ENCODE measurements around the gene TSEN2.
A peak's percentile ranks its signal among the peaks of the same experiment; 100 is the strongest.

The TSEN2 gene

DNA sequence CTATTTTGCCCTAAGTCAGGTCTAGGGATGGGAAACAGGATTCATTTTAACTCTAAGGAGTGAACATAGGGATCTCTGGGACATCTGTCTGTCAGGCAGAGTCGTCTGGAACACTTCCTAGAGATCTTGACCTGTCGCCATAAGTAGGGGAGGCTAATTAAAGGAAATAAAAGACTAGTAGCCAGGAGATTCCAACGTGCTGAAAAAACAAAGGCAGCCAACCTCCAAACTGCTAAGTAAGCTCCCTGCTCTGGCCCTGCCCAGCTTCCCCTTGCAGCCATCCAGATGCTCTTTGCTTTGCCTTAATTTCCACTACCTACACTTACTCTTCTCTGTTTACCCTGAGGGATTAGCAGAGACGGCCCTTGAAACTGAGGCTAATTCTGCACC, 18.4 kb upstream of the TSEN2 start:
- H4K8ac ChIP-seq (ENCODE audit: low read length) = no peak overlapping the region
- no peak overlapping the region for H3K9ac ChIP-seq (ENCODE audit: low read length)

DNA sequence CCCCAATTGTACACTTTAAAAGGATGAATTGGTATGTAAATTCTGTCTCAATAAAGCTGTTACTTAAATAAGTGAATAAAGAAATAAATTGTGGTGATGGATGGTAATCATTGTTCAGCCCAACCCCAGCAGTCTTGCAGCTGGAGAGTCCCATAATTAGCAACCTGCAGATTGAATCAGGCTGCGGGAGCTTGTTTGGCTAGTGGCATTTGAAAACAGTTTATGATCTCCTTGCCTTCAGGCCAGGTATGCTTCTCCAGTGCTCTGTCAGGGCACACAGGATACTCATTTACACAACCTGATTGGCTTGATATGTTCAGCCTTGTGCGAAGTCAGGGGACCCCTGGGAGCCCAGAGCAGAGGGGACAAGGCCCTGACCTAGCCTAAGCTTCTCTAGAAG, 16.5 kb upstream of the TSEN2 start:
- Histone ChIP-seq H2BK120ac (ENCODE audit: low read depth, low read length) (no peak overlapping the region), H4K8ac (ENCODE audit: low read length) (no peak overlapping the region), H2BK15ac (ENCODE audit: low read depth, poor library complexity, severe bottlenecking) (no peak overlapping the region), H3K9me3 (ENCODE audit: control insufficient read depth, low read length) (no peaks in the 10 kb centered on the region), H3K9ac (ENCODE audit: low read length) (no peak overlapping the region), H2AFZ (ENCODE audit: low read depth, low read length) (no peak overlapping the region), H3K23ac (ENCODE audit: low read length in 2 of 2) (no peak overlapping the region), H3K4ac (ENCODE audit: low read depth in 1 of 2, low read length in 2 of 2) (no peak overlapping the region), H3K79me1 (replicated peaks; ENCODE audit: low read length, poor library complexity, severe bottlenecking) (no peaks in the 10 kb centered on the region), H3K14ac (ENCODE audit: low read length in 2 of 2) (no peak overlapping the region), H3K4me1 (ENCODE audit: control insufficient read depth, insufficient read depth, low read depth, low read length) (peaks cover 22% of the 10 kb centered on the region), H2BK12ac (ENCODE audit: low read length in 2 of 2) (no peak overlapping the region), H3K27me3 (ENCODE audit: control insufficient read depth in 1 of 2, insufficient read depth in 1 of 2, low read length in 2 of 2) (no peaks in the 10 kb centered on the region), H3K36me3 (ENCODE audit: control insufficient read depth in 1 of 2, insufficient read depth in 2 of 2, low read depth in 1 of 2, low read length in 2 of 2) (no peaks in the 10 kb centered on the region), H2BK5ac (ENCODE audit: low read depth, low read length, poor library complexity, severe bottlenecking) (no peak overlapping the region), H3K27ac (ENCODE audit: low read length, poor library complexity, severe bottlenecking) (no peak overlapping the region), H3K4me3 (ENCODE audit: insufficient read depth in 1 of 2, low read depth in 1 of 2, low read length in 2 of 2) (no peak overlapping the region), H3K4me2 (ENCODE audit: low read length, poor library complexity, severe bottlenecking) (no peak overlapping the region), H4K91ac (ENCODE audit: low read length) (no peak overlapping the region), H3K18ac (ENCODE audit: low read depth in 1 of 2, low read length in 2 of 2) (no peak overlapping the region), H2AK5ac (ENCODE audit: low read length, severe bottlenecking) (peak overlapping the region; percentile 8)
- no peak for DNase-seq
- WGBS = 90% methylated on average over 2 of the region's 2 CpGs

More for the DNA sequence above, 18.4 kb upstream of the TSEN2 start:
- H2AFZ ChIP-seq (ENCODE audit: low read depth, low read length) = no peak overlapping the region
- WGBS = 53% methylated on average over 4 of the region's 4 CpGs
- H3K27me3 ChIP-seq (ENCODE audit: control insufficient read depth in 1 of 2, insufficient read depth in 1 of 2, low read length in 2 of 2) = no peaks in the 10 kb centered on the region
- no peak overlapping the region for H4K91ac ChIP-seq (ENCODE audit: low read length)
- H3K79me1 ChIP-seq (replicated peaks; ENCODE audit: low read length, poor library complexity, severe bottlenecking) = no peaks in the 10 kb centered on the region
- no peaks in the 10 kb centered on the region for H3K36me3 ChIP-seq (ENCODE audit: control insufficient read depth in 1 of 2, insufficient read depth in 2 of 2, low read depth in 1 of 2, low read length in 2 of 2)
- no peaks in the 10 kb centered on the region for H3K9me3 ChIP-seq (ENCODE audit: control insufficient read depth, low read length)
- H3K23ac ChIP-seq (ENCODE audit: low read length in 2 of 2) = no peak overlapping the region
- H3K18ac ChIP-seq (ENCODE audit: low read depth in 1 of 2, low read length in 2 of 2) = no peak overlapping the region
- H3K4ac ChIP-seq (ENCODE audit: low read depth in 1 of 2, low read length in 2 of 2) = no peak overlapping the region
- DNase-seq = no peak
- H3K4me3 ChIP-seq (ENCODE audit: insufficient read depth in 1 of 2, low read depth in 1 of 2, low read length in 2 of 2) = no peak overlapping the region
- H3K4me1 ChIP-seq (ENCODE audit: control insufficient read depth, insufficient read depth, low read depth, low read length) = peaks cover 14% of the 10 kb centered on the region
- no peak overlapping the region for H2BK15ac ChIP-seq (ENCODE audit: low read depth, poor library complexity, severe bottlenecking)
- H3K14ac ChIP-seq (ENCODE audit: low read length in 2 of 2) = no peak overlapping the region
- peak overlapping the region; percentile 14 for H3K4me2 ChIP-seq (ENCODE audit: low read length, poor library complexity, severe bottlenecking)
- H3K27ac ChIP-seq (ENCODE audit: low read length, poor library complexity, severe bottlenecking) = peak overlapping the region; percentile 84
- no peak overlapping the region for H2AK5ac ChIP-seq (ENCODE audit: low read length, severe bottlenecking)
- no peak overlapping the region for H2BK12ac ChIP-seq (ENCODE audit: low read length in 2 of 2)
- no peak overlapping the region for H2BK120ac ChIP-seq (ENCODE audit: low read depth, low read length)
- peak overlapping the region; percentile 74 for H2BK5ac ChIP-seq (ENCODE audit: low read depth, low read length, poor library complexity, severe bottlenecking)

DNA sequence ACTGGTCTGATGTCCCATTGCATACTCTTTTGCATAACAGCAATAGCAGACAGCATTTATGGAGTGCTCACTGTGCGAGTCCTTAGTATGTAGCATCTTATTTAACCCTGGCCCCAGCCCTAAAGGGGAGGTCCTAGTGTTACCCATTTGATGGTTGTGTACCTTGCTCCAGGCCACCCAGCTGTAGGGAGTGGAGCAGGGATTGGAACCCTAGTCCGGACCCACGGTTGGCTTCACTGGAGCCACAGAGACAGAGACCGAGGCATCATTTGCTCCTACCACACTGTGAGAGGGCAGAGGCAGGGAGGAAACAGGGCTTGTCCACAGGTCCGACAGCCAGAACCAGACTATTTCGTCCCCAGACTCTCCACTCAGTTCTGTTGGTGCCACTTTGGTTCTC, 16.0 kb upstream of the TSEN2 start:
- 85% methylated on average over 6 of the region's 6 CpGs for WGBS
- H2AFZ ChIP-seq (ENCODE audit: low read depth, low read length) = no peak overlapping the region
- no peak for DNase-seq

DNA sequence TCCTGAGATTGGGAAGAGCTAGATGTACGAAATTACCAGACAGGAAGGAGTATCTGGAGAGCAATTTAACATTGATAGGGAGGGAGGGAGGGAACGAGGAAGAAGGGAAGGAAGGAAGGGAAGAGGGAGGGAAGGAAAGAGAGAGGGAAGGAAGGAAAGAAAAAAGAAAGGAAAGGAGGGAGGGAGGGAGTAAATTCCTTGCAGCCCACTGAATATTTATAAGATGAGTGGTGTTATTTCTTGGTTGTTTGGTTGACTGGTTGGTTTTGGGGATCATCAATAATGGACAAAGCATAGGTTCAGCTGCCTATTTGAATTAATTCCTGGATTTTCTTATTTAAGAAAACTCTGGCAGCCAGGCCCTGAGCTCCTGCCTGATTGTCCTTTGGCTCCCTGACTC, 15.5 kb upstream of the TSEN2 start:
- H3K4me1 ChIP-seq (ENCODE audit: control insufficient read depth, insufficient read depth, low read depth, low read length) = peaks cover 22% of the 10 kb centered on the region
- no peaks in the 10 kb centered on the region for H3K9me3 ChIP-seq (ENCODE audit: control insufficient read depth, low read length)
- no peak overlapping the region for H4K8ac ChIP-seq (ENCODE audit: low read length)
- H3K23ac ChIP-seq (ENCODE audit: low read length in 2 of 2) = no peak overlapping the region
- H3K79me1 ChIP-seq (replicated peaks; ENCODE audit: low read length, poor library complexity, severe bottlenecking) = no peaks in the 10 kb centered on the region
- DNase-seq = no peak
- H3K27ac ChIP-seq (ENCODE audit: low read length, poor library complexity, severe bottlenecking) = no peak overlapping the region
- no peak overlapping the region for H3K4me3 ChIP-seq (ENCODE audit: insufficient read depth in 1 of 2, low read depth in 1 of 2, low read length in 2 of 2)
- 77% methylated on average over 2 of the region's 2 CpGs for WGBS
- H3K4ac ChIP-seq (ENCODE audit: low read depth in 1 of 2, low read length in 2 of 2) = no peak overlapping the region
- no peak overlapping the region for H2BK15ac ChIP-seq (ENCODE audit: low read depth, poor library complexity, severe bottlenecking)
- no peak overlapping the region for H3K4me2 ChIP-seq (ENCODE audit: low read length, poor library complexity, severe bottlenecking)
- H3K27me3 ChIP-seq (ENCODE audit: control insufficient read depth in 1 of 2, insufficient read depth in 1 of 2, low read length in 2 of 2) = no peaks in the 10 kb centered on the region
- H2AK5ac ChIP-seq (ENCODE audit: low read length, severe bottlenecking) = no peak overlapping the region
- H2BK5ac ChIP-seq (ENCODE audit: low read depth, low read length, poor library complexity, severe bottlenecking) = no peak overlapping the region
- no peak overlapping the region for H3K9ac ChIP-seq (ENCODE audit: low read length)
- no peak overlapping the region for H3K14ac ChIP-seq (ENCODE audit: low read length in 2 of 2)
- H2BK120ac ChIP-seq (ENCODE audit: low read depth, low read length) = no peak overlapping the region
- H2AFZ ChIP-seq (ENCODE audit: low read depth, low read length) = no peak overlapping the region
- H4K91ac ChIP-seq (ENCODE audit: low read length) = no peak overlapping the region
- H2BK12ac ChIP-seq (ENCODE audit: low read length in 2 of 2) = no peak overlapping the region
- no peak overlapping the region for H3K18ac ChIP-seq (ENCODE audit: low read depth in 1 of 2, low read length in 2 of 2)
- H3K36me3 ChIP-seq (ENCODE audit: control insufficient read depth in 1 of 2, insufficient read depth in 2 of 2, low read depth in 1 of 2, low read length in 2 of 2) = no peaks in the 10 kb centered on the region

More for the DNA sequence above, 16.0 kb upstream of the TSEN2 start:
- Histone ChIP-seq H2BK120ac (ENCODE audit: low read depth, low read length) (no peak overlapping the region), H3K79me1 (replicated peaks; ENCODE audit: low read length, poor library complexity, severe bottlenecking) (no peaks in the 10 kb centered on the region), H2BK15ac (ENCODE audit: low read depth, poor library complexity, severe bottlenecking) (no peak overlapping the region), H3K4me1 (ENCODE audit: control insufficient read depth, insufficient read depth, low read depth, low read length) (peaks cover 22% of the 10 kb centered on the region), H2AK5ac (ENCODE audit: low read length, severe bottlenecking) (peak overlapping the region; percentile 3), H4K8ac (ENCODE audit: low read length) (no peak overlapping the region), H3K18ac (ENCODE audit: low read depth in 1 of 2, low read length in 2 of 2) (no peak overlapping the region), H3K4me3 (ENCODE audit: insufficient read depth in 1 of 2, low read depth in 1 of 2, low read length in 2 of 2) (no peak overlapping the region), H3K14ac (ENCODE audit: low read length in 2 of 2) (no peak overlapping the region), H3K27ac (ENCODE audit: low read length, poor library complexity, severe bottlenecking) (no peak overlapping the region), H3K9ac (ENCODE audit: low read length) (no peak overlapping the region), H3K27me3 (ENCODE audit: control insufficient read depth in 1 of 2, insufficient read depth in 1 of 2, low read length in 2 of 2) (no peaks in the 10 kb centered on the region), H2BK12ac (ENCODE audit: low read length in 2 of 2) (no peak overlapping the region), H4K91ac (ENCODE audit: low read length) (no peak overlapping the region), H3K4me2 (ENCODE audit: low read length, poor library complexity, severe bottlenecking) (no peak overlapping the region), H3K4ac (ENCODE audit: low read depth in 1 of 2, low read length in 2 of 2) (no peak overlapping the region), H3K23ac (ENCODE audit: low read length in 2 of 2) (no peak overlapping the region), H3K9me3 (ENCODE audit: control insufficient read depth, low read length) (no peaks in the 10 kb centered on the region), H2BK5ac (ENCODE audit: low read depth, low read length, poor library complexity, severe bottlenecking) (no peak overlapping the region), H3K36me3 (ENCODE audit: control insufficient read depth in 1 of 2, insufficient read depth in 2 of 2, low read depth in 1 of 2, low read length in 2 of 2) (no peaks in the 10 kb centered on the region)

All from mesenchymal stem cell (in vitro differentiated cells and primary cell).